GM19455 (cell line): ENCODE results near the gene NIF3L1.
A peak's percentile ranks its signal among the peaks of the same experiment; 100 is the strongest.

Experiments
- ATAC-seq: cut with Tn5 transposase; IDR thresholded peaks from one replicate; pipeline ENCODE4 v1.9.1; 2021; ENCODE audit not compliant: unreplicated experiment

The NIF3L1 gene

GRCh38 chr2:200888704-200889625, at the start of gene NIF3L1, which contains the start of gene PPIL3:
NIF3L1 (plus strand) TSS chr2:200889371; CDS start chr2:200891944, 2,573 bp downstream.
PPIL3 (minus strand) TSS chr2:200889077; CDS start chr2:200887615, 1,462 bp downstream.
- ATAC-seq: peak; percentile 88

DNA sequence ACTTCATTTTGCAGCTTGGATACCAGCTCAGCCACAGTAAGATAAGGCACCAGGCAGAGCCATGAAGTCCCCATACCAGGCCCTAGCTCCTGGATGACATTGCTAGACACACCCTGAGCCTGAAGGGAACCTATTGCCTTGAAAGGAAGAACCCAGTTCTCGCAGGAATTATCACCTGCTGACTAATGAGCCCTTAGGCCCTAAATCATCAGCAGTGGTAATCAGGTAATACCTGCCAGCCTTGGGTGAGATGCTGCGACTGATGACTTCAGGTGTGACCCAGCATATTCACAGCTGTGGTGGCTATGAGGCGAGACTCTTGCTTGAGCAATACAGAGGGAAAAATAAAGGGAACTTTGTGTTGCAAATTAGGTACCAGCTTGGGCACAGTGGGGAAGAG, 49.7 kb upstream of the NIF3L1 start:
- ATAC-seq: no peak

DNA sequence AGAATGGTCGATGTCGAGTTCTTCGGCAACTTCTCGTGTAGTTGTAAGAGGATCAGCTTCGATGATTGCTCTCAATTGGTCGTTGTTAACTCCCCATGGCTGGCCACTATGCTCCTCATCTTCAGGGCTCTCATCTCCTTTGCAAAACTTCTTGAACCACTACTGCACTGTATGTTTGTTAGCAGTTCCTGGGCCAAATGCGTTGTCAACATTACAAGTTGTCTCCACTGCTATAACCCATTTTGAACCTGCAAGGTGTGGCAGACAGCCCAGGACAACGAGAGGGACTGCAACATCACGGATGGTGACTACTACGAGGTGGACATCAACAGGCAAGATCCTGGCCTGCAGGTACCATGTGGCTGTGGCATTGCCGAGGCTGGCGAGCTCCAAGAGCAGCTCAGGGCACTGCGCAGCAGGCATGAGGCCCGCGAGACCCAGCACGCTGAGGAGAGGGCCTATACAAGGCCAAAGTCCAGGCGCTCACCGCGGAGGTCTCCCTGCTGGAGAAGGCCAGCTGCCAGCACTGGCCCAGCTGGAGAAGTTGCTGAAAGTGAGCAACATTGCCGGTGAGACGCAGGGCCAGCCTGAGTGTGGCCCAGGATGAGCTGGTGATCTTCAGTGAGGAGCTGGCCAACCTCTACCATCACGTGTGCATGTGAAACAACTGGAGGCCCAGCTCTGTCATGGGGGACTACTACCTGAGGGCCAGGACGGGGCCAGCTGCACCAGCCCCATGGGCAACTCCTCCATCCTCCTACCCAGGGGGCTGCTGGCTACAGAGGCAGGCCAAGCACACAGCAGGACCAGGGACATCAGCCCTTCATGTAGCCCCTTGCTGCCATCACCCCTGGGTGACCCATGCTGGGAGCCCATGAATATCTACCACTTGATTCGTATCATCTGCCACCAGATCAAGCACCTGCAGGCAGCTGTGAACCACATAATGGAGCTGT, 44.9 kb upstream of the NIF3L1 start:
- no peak for ATAC-seq

- ATAC-seq: no peak
Measured at GRCh38 chr2:200845194-200845593, 44.0 kb upstream of the NIF3L1 start.

- no peak for ATAC-seq
Measured at GRCh38 chr2:200845669-200846325, 43.4 kb upstream of the NIF3L1 start.

DNA sequence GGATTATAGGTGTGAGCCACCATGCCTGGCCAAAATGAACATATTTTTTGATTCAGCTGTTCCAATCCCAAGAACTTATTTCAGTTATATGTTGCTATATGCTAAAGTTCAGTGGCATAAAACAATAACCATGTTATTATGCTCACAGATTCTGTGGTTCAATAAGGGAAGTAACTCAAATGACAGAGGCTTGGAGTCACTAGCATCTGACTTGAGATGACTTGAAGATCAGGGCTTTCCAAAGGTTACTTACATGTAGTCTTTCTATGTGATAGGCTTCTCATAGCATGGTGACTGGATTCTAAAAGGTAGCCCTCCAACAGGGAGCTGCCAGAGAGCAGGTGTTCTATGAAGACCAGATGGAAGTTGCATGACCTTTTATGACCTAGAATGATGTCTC, 41.9 kb upstream of the NIF3L1 start:
- no peak for ATAC-seq

DNA sequence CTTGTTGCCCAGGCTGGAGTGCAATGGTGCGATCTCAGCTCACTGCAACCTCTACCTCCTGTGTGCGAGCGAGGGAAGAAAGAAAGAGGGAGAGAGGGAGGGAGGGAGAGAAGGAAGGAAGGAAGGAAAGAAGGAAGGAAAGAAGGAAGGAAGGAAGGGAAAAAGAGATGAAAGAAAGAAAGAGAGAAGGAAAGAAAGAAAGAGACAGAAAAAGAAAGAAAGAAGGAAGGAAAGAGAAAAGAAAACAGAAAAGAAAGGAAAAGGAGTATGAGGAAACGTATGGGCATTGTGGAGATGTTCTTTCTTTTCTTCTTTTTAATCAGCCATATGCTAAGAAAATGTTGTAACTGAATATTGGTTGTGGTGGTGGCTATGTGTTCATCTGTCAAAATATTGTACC, 41.2 kb upstream of the NIF3L1 start:
- no peak for ATAC-seq

- no peak for ATAC-seq
Measured at GRCh38 chr2:200850512-200851256, 38.5 kb upstream of the NIF3L1 start.

DNA sequence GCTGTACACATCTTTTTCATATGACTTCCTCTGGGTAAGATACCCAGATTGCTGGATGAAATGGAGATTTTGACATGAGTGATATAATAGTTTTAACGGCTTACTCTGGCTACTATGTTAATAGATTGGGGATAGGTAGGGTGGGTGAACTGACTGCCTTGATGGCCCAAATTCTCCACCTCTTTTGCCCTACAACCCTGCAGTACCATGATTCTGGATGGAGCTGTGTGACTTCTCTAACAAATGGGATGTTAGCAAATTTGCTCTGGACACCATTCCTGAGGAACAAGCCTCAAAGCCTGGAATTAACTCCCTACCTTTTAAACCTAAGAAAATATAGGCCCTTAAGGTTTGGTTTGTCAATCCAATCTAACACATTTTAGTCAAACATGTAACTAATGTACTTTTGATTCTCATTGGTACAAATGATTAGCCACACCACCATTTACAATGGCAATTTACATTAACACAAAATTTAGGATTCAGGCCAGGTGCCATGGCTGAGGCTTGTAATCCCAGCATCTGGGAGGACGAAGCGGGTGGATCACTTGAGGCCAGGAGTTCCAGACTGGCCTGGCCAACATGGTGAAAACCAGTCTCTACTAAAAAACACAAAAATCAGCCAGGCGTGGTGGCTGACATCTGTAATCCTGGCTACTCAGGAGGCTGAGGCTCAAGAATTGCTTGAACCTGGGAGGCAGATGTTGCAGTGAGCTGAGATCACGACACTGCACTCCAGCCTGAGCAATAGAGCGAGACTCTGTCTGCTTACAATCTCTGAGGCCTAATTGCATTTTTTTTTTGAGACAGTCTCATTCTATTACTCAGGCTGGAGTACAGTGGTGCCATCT, 37.5 kb upstream of the NIF3L1 start:
- no peak for ATAC-seq

GRCh38 chr2:200852605-200853004, 36.6 kb upstream of the NIF3L1 start:
- no peak for ATAC-seq

DNA sequence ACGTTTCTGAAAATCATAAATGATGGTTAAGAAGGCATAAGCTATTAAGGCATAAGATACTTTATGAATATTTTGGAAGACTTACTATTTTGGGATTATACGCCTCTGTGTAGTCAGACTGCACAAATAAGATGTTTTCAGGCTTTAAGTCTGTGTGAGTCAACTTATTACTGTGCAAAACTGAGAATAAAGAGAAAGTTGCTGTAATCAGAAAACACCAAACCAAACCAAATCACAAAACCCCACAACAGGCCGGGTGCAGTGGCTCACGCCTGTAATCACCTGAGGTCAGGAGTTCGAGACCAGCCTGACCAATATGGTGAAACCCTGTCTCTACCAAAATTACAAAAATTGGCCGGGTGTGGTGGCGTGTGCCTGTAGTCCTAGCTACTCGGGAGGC, 32.4 kb upstream of the NIF3L1 start:
- no peak for ATAC-seq

DNA sequence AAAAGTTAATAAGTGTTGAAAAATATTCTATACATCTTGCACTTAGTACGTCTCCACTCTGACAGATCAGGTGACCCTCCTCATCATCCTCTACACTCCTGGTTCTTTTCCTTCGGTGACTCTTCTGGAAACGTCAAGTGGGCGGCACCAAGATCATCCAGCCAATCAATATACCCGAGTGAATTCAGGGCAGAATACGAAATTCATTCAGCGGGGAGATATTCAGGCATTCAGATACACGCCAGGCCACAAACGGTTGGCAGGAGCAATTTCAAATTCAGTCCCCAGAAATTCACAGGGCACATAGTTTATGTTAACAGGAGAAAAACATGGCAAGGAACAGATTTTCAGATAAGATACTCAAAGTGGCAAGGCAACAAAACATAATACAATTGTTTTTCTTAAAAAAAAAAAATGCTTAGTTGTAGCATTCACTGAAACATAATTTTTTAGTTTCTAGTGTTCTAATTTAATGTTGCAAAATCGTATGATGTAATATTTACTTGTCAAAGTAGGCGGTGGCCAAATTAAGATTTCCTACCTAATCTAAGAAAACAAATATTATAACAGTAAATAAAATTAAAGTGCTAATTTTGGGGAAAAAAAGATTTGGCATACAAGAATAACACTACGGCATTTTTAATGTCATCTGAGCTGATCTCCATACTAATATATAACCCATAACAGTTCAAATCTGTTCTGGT, 28.9 kb upstream of the NIF3L1 start:
- no peak for ATAC-seq

DNA sequence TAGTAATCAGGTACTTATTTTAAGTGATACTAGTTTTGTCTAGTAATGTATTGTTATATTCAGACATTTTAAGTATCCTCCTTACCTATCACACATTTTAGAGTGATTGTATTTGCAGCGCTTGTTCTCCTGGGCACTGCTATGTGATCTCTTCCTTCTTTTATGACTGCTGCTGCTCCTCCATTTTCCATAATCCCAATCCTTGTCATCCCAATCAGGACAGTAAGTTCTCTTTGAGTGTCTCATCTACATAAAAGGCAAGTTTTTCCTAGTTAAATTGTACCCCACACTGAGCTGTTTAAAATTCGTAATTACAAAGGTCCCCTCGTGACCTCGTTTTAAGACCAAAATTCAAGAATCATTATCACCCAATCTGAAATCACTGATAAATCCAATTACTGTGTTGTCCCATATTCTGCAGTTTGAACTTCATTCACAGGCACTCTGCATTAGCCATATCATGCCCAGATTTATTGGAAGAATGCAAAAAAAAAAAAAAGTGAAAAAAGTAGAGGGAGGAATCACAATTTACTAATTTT, 27.5 kb upstream of the NIF3L1 start:
- no peak for ATAC-seq

DNA sequence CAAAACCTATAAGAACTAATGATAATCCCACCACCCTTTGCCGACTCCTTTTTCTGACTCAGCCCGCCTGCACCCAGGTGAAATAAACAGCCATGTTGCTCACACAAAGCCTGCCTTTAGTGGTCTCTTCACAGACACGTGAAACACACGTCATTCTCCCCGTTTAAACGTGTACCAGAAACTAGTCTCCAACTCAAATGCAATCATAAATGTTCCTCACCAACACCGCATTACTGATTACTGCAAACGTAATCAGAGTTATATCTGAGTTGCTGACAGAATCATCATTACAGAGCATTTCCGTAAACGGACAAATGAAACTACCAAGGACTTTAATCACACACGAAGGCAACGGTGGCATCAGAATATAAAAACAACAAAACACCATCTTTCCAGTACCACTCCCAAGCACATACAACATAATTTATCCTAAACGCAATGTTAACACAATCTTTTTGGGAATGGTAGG, 26.6 kb upstream of the NIF3L1 start:
- ATAC-seq: no peak

GRCh38 chr2:200863782-200864175, 25.4 kb upstream of the NIF3L1 start:
- ATAC-seq: peak; percentile 7

DNA sequence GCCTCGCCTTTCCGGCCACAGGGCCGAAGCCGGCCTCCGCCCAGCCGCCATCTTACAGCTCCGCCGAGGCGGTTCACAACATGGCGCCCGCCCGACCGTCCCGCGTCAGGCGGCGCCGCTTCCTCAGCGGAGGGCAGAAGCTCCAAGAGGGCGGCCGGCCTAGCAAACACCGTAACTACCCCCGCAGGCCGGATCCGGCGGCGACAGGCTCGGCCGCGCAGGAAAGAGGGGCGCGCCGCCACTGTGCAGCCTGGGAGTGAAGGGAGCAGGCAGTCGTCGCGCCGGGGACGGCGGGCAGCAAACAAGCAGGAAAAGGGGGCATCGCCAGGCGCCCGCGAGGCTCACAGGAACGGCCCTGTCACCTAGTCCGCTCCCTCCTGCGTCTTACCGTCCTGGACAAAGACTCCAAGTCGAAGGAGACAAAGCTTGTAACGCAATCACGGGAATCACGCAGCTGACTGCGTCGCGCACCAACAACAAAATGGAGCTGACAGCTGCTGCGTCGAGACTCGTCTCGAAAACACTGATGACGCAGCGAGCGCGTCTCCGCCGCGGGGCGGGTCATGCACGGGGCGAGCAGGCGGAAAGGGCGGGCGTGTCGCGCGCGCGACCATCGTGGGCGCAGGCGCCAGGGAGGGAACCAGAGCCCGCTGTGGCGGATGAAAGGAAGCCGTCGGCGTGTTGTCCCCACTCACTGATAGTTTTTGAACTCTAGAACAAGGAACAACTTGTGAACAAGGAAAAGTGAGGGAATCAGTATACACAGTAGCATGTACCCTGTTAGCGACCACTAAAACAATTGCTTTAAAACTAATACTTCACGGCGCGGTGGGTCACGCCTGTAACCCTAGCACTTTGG, 24.8 kb upstream of the NIF3L1 start, which contains the start of gene CLK1:
CLK1 (minus strand) TSS at position 483 of the 859 bp plus-strand sequence. CDS start 2,796 bp downstream, outside the sequence.
- peak; percentile 85 for ATAC-seq

DNA sequence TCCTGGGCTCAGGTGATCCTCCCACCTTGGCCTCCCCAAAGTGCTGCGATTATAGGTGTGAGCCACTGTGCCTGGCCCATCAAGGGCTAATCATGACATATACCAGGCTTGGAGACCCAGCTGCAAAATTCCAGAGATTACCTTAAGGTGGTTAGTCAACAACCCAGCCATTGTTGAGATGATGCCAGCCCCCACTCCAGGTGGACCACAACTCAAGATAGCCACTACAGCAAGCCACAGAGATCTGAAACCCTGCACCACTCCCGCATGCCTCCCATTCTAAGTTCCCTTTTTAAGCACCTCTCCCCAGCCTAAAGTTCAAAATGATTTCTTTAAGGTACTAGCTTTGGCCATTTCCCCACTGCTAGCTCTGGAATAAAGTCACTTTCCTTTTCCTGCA, 20.2 kb upstream of the NIF3L1 start:
- ATAC-seq: no peak
